Activated CD4-positive, CD25-positive, alpha-beta regulatory T cell treated with anti-CD3 and anti-CD28 coated beads, Interleukin-2, amount 50 U/mL, for 16 hours (primary cell): ENCODE results near the gene NDEL1.

Experiments used
- DNase-seq: peaks from one replicate; pipeline ENCODE4 v3.0.0-alpha.2; 2020; ENCODE audit warnings: low read depth, low spot score

Gene NDEL1

GRCh38 chr17:8477715-8478441, 42.2 kb downstream of the NDEL1 start:
- no peak for DNase-seq

- no peak for DNase-seq
These were observed 43.8 kb downstream of the NDEL1 start for GRCh38 chr17:8479431-8479947.

GRCh38 chr17:8480011-8480976, 44.6 kb downstream of the NDEL1 start:
- DNase-seq = no peak

GRCh38 chr17:8481089-8481488, 45.4 kb downstream of the NDEL1 start:
- DNase-seq = no peak

- no peak for DNase-seq
These were observed 46.0 kb downstream of the NDEL1 start for GRCh38 chr17:8481703-8482102.

GRCh38 chr17:8482546-8482945, 46.9 kb downstream of the NDEL1 start:
- no peak for DNase-seq

- DNase-seq = no peak
These were observed 48.8 kb downstream of the NDEL1 start for GRCh38 chr17:8484465-8484864.

GRCh38 chr17:8485491-8485890, 49.8 kb downstream of the NDEL1 start:
- no peak for DNase-seq

GRCh38 chr17:8487130-8487645, 51.5 kb downstream of the NDEL1 start:
- DNase-seq = no peak

- no peak for DNase-seq
These were observed 52.1 kb downstream of the NDEL1 start for GRCh38 chr17:8487743-8488142.

- DNase-seq = no peak
These were observed 52.8 kb downstream of the NDEL1 start for GRCh38 chr17:8488491-8488890.

- DNase-seq = no peak
These were observed 53.2 kb downstream of the NDEL1 start for GRCh38 chr17:8488901-8489300.

- no peak for DNase-seq
These were observed 54.2 kb downstream of the NDEL1 start for GRCh38 chr17:8489841-8490240.

GRCh38 chr17:8490256-8491023, 54.8 kb downstream of the NDEL1 start:
- no peak for DNase-seq

GRCh38 chr17:8492121-8492520, 56.4 kb downstream of the NDEL1 start:
- DNase-seq = no peak

- no peak for DNase-seq
These were observed 58.3 kb downstream of the NDEL1 start for GRCh38 chr17:8494021-8494420.

GRCh38 chr17:8494506-8495111, 58.9 kb downstream of the NDEL1 start:
- DNase-seq = no peak

- no peak for DNase-seq
These were observed 60.4 kb downstream of the NDEL1 start for GRCh38 chr17:8496081-8496480.

GRCh38 chr17:8499171-8499570, 63.5 kb downstream of the NDEL1 start:
- DNase-seq = no peak

GRCh38 chr17:8499614-8500013, 63.9 kb downstream of the NDEL1 start:
- DNase-seq = no peak

GRCh38 chr17:8500609-8501008, 64.9 kb downstream of the NDEL1 start:
- DNase-seq = no peak
